Keratinocyte (primary cell): ENCODE measurements around the gene SARNP. TPM values are rescaled to one million over a fixed set of nuclear protein-coding genes. Genes with fewer than 3 reads are reported as not detected.

Experiments
- DNase-seq: peaks from one replicate; pipeline ENCODE4 v3.0.0-alpha.2; 2011; ENCODE audit warnings: low read depth, missing footprints, low spot score
- FAIRE-seq: peaks from 2 replicates; lab custom pipeline; 2011; peaks lifted over from hg19 to GRCh38; lab: Jason Lieb, UNC
- H2AFZ ChIP-seq: 2 replicates; pipeline ENCODE4 v1.6.0; 2012; ENCODE audit warnings: low read length, control low read depth, inconsistent platforms; ENCODE audit not compliant: control insufficient read depth
- H3K27ac ChIP-seq: 2 replicates; pipeline ENCODE4 v1.5.1; 2011; ENCODE audit warnings: low read length; ENCODE audit not compliant: control insufficient read depth, insufficient read depth
- H3K27me3 ChIP-seq: 3 replicates; pipeline ENCODE4 v1.6.0; 2011; ENCODE audit warnings: low read length; ENCODE audit not compliant: control insufficient read depth, insufficient read depth; ENCODE audit errors: extremely low read depth
- H3K36me3 ChIP-seq, 2 experiments: 2 replicates in 1 of 2; 3 replicates in 1 of 2; pipeline ENCODE4 v1.5.1; 2011; ENCODE audit warnings: low read length in 2 of 2, mild to moderate bottlenecking in 1 of 2; ENCODE audit not compliant: control insufficient read depth in 2 of 2, insufficient read depth in 2 of 2; ENCODE audit errors: extremely low read depth in 1 of 2
- H3K4me1 ChIP-seq: 3 replicates; pipeline ENCODE4 v1.5.1; 2011; ENCODE audit warnings: low read length; ENCODE audit not compliant: control insufficient read depth, insufficient read depth; ENCODE audit errors: extremely low read depth
- H3K4me2 ChIP-seq: 3 replicates; pipeline ENCODE4 v1.6.0; 2011; ENCODE audit warnings: low read depth, low read length; ENCODE audit not compliant: control insufficient read depth, insufficient read depth; ENCODE audit errors: extremely low read depth
- H3K4me3 ChIP-seq, 3 experiments: fragments of 200-600 bp in 1 of 3; sonication (generic) in 1 of 3; 2 replicates in 2 of 3; 3 replicates in 1 of 3; pipeline ENCODE4 v1.5.1; 2011 to 2016; ENCODE audit warnings: low read length in 3 of 3, mild to moderate bottlenecking in 3 of 3, control low read depth in 2 of 3, inconsistent platforms in 1 of 3, low read depth in 1 of 3, mixed read lengths in 1 of 3, mixed run types in 1 of 3, moderate library complexity in 1 of 3; ENCODE audit not compliant: control insufficient read depth in 2 of 3, insufficient read depth in 2 of 3; ENCODE audit errors: extremely low read depth in 1 of 3
- H3K79me2 ChIP-seq: 2 replicates; pipeline ENCODE4 v1.6.0; 2012; ENCODE audit warnings: low read length; ENCODE audit not compliant: control insufficient read depth, insufficient read depth
- H3K9ac ChIP-seq: 3 replicates; pipeline ENCODE4 v1.6.0; 2011; ENCODE audit warnings: low read length; ENCODE audit not compliant: control insufficient read depth, insufficient read depth; ENCODE audit errors: extremely low read depth
- H3K9me1 ChIP-seq: 3 replicates; pipeline ENCODE4 v1.6.0; 2011; ENCODE audit warnings: low read length; ENCODE audit not compliant: control insufficient read depth, insufficient read depth; ENCODE audit errors: extremely low read depth
- H3K9me3 ChIP-seq: 2 replicates; pipeline ENCODE4 v1.5.1; 2012; ENCODE audit warnings: low read depth, low read length; ENCODE audit not compliant: control insufficient read depth
- H4K20me1 ChIP-seq: 3 replicates; pipeline ENCODE4 v1.6.0; 2011; ENCODE audit warnings: low read length; ENCODE audit not compliant: control insufficient read depth, insufficient read depth; ENCODE audit errors: extremely low read depth
- EZH2 ChIP-seq: IDR thresholded peaks from one replicate; pipeline ENCODE4 v1.6.1; 2012; ENCODE audit warnings: inconsistent platforms, mild to moderate bottlenecking, low read length, moderate library complexity
- dilution Hi-C: fragments of 300-500 bp; cut with MboI; formaldehyde crosslinking; loops from one replicate; pipeline ENCODE4 v1.7.0; 2020; ENCODE audit warnings: low sequenced_read_pairs; ENCODE audit not compliant: extremely low pct_ligation_motif_present
- polyA plus RNA-seq, 5 experiments: library from polyadenylated mRNA; depleted of rRNA in 3 of 5; stranded (reverse) in 3 of 5; stranded (forward) in 1 of 5; unstranded in 1 of 5; fragments of >200 nt; gene quantifications; 1 replicate in 1 of 5; 2 replicates in 3 of 5; 3 replicates in 1 of 5; pipeline versions ENCODE4 v1.2.1 to v1.2.3, GENCODE V29; 2011 to 2012; ENCODE audit warnings: missing spikeins in 2 of 5, low read depth in 1 of 5, low replicate concordance in 1 of 5
- TF ChIP-seq, protein P1 (sequence below), 3 experiments: IDR thresholded peaks in 1 of 3; conservative IDR thresholded peaks in 1 of 3; optimal IDR thresholded peaks in 1 of 3; 2 replicates in 2 of 3; 3 replicates in 1 of 3; pipeline versions ENCODE3 to v1.5.1; 2011; ENCODE audit warnings: low read length in 3 of 3, mild to moderate bottlenecking in 3 of 3, moderate library complexity in 2 of 3, control low read depth in 1 of 3, inconsistent platforms in 1 of 3; ENCODE audit not compliant: insufficient read depth in 2 of 3; ENCODE audit errors: extremely low read depth in 1 of 3

SARNP gene
- polyA plus RNA-seq, 1 donor (not counting 4 experiments of a cell fraction or from before 2014, with no cell fraction given) = 168 TPM

GRCh38 chr12:55818886-55819285 is 1.4 kb upstream of the SARNP start:
- no peak for TF ChIP-seq EZH2
- TF ChIP-seq, protein P1, sequence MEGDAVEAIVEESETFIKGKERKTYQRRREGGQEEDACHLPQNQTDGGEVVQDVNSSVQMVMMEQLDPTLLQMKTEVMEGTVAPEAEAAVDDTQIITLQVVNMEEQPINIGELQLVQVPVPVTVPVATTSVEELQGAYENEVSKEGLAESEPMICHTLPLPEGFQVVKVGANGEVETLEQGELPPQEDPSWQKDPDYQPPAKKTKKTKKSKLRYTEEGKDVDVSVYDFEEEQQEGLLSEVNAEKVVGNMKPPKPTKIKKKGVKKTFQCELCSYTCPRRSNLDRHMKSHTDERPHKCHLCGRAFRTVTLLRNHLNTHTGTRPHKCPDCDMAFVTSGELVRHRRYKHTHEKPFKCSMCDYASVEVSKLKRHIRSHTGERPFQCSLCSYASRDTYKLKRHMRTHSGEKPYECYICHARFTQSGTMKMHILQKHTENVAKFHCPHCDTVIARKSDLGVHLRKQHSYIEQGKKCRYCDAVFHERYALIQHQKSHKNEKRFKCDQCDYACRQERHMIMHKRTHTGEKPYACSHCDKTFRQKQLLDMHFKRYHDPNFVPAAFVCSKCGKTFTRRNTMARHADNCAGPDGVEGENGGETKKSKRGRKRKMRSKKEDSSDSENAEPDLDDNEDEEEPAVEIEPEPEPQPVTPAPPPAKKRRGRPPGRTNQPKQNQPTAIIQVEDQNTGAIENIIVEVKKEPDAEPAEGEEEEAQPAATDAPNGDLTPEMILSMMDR (optimal IDR thresholded peaks at IDR 0.05 in 1 of 3, IDR thresholded peaks at IDR 0.05 in 1 of 3, conservative IDR thresholded peaks at IDR 0.05 in 1 of 3; ENCODE audit: extremely low read depth in 1 of 3, insufficient read depth in 2 of 3, low read length in 3 of 3) = no peak
- H3K27me3 ChIP-seq = no peaks in the 10 kb centered on the region
- no peak overlapping the region for H2AFZ ChIP-seq
- H3K4me3 ChIP-seq = peak overlapping the region; percentile 61 to 86 (median 78)
- peak overlapping the region; percentile 77 for H3K27ac ChIP-seq
- no peaks in the 10 kb centered on the region for H4K20me1 ChIP-seq
- H3K4me2 ChIP-seq = peak overlapping the region; percentile 75
- FAIRE-seq (no peak), DNase-seq (no peak)
- peak overlapping the region; percentile 81 for H3K9ac ChIP-seq
- dilution Hi-C loops = no loop called here
- H3K9me1 ChIP-seq = peaks cover 3% of the 10 kb centered on the region
- H3K79me2 ChIP-seq = peaks cover 57% of the 10 kb centered on the region
- H3K9me3 ChIP-seq = no peaks in the 10 kb centered on the region
- peaks cover 14% of the 10 kb centered on the region for H3K4me1 ChIP-seq
- peaks cover 24 to 41% of the 10 kb centered on the region in 2 experiments for H3K36me3 ChIP-seq

DNA sequence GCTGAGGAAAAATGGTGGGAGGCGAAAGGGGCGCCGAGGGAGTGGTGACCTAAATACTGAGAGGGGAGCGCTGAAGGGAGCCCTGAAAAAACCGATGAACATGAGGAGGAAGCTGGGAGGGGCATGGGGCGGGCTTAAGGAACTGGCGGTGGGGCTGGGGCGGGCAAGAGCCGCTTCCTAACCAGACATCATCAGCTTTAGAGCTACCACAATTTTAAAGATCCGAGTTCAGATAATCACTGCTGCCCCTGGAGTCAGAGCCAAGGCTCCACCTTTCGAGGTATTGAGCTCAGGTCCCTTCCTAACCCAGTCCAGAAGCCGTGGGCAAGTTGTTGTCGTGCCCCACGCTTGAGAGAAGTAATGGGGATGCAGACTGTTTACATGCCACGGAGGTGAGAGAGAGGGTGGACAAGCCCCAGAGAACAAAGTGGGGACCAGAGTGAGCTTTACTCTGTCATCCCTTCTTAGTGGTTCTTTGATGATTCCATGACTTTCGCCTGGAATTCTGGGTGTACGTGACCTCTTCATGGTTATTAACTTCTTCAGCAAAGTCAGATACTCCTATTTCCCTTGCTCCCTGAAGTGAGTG is 710 bp upstream of the SARNP start:
- H3K9ac ChIP-seq = peak overlapping the region; percentile 81

More for the DNA sequence above, 710 bp upstream of the SARNP start:
- H3K36me3 ChIP-seq = peaks cover 23 to 41% of the 10 kb centered on the region in 2 experiments
- H2AFZ ChIP-seq = peak overlapping the region; percentile 71
- peaks cover 2% of the 10 kb centered on the region for H3K9me1 ChIP-seq
- peaks cover 63% of the 10 kb centered on the region for H3K79me2 ChIP-seq
- no peak for TF ChIP-seq EZH2
- TF ChIP-seq, protein P1 (optimal IDR thresholded peaks at IDR 0.05 in 1 of 3, IDR thresholded peaks at IDR 0.05 in 1 of 3, conservative IDR thresholded peaks at IDR 0.05 in 1 of 3; ENCODE audit: extremely low read depth in 1 of 3, insufficient read depth in 2 of 3, low read length in 3 of 3) = no peak
- no peaks in the 10 kb centered on the region for H3K9me3 ChIP-seq
- H3K27ac ChIP-seq = peak overlapping the region; percentile 77
- no peaks in the 10 kb centered on the region for H3K27me3 ChIP-seq
- DNase-seq (no peak), FAIRE-seq (no peak)
- peak overlapping the region; percentile 61 to 86 (median 78) for H3K4me3 ChIP-seq
- dilution Hi-C loops = no loop called here
- no peaks in the 10 kb centered on the region for H4K20me1 ChIP-seq
- H3K4me2 ChIP-seq = peak overlapping the region; percentile 75
- H3K4me1 ChIP-seq = peaks cover 14% of the 10 kb centered on the region
